ENCODE data around the gene INSR. TPM values are rescaled to one million over a fixed set of nuclear protein-coding genes. Genes with fewer than 3 reads are reported as not detected.

Gene INSR
- total RNA-seq, 1 donor from 2014 or later: 69.2 TPM

DNA sequence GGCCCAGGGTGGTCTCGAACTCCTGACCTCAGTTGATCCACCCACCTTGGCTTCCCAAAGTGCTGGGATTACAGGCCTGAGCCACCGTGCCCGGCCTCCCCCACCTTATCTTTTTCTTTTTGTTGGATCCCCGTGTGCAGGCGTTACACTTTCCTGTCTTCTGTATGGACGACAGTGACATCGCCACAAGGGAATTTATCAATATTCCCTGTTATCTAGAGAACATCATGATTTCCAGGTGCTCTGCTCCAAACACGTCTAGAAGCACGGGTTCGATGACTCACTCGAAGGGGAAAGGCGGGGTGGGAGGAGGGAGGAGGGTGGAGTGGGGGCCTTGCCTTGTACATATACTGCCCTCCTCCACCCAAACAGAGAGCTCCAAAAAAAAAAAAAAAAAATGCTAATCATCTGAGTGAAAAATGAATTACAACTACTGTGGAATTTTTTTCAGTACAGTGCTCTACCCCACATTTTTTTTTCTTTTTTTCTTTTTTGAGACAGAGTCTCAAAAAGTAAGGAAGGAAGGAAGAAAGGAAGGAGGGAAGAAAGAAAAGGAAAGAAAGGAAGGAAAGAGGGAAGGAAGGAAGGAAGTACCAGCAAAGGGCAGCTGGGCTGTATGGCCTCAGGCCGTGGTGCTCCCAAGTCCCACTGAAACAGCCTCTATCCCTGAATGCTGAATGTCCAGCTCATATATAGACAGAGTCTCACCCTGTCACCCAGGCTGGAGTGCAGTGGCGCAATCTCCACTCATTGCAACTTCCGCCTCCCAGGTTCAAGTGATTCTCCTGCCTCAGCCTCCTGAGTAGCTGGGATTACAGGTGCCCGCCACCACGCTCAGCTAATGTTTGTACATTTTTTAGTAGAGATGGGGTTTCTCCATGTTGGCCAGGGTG, 36.8 kb downstream of the INSR start:
- peak overlapping the region; percentile 95 for H3K27ac Mint-ChIP-seq

DNA sequence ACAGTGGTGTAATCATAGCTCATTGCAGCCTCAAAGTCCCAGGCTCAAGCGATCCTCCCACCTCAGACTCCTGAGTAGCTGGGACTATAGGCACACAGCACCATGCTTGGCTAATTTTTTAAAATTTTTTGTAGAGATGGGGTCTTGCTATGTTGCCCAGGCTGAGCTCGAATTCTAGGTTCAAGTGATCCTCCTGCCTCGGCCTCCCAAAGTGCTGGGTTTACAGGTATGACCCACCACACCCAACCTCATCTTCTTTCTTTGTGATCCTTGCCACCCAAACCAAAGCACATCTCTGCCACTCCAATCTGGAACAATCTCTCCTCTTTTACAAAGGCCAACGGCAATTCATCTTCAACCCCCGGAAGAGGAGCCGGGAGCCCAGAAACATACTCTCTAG, 38.6 kb downstream of the INSR start:
- no peaks in the 10 kb centered on the region for H3K27me3 Mint-ChIP-seq
- no peaks in the 10 kb centered on the region for H3K9me3 Mint-ChIP-seq (ENCODE audit: low read depth)
- DNase-seq (ENCODE audit: low spot score, unreplicated experiment): no peak
- peaks cover 29% of the 10 kb centered on the region for H3K4me1 Mint-ChIP-seq (ENCODE audit: low read depth)
- H3K4me3 Mint-ChIP-seq (ENCODE audit: low read depth): no peak overlapping the region
- TF ChIP-seq, protein P1, sequence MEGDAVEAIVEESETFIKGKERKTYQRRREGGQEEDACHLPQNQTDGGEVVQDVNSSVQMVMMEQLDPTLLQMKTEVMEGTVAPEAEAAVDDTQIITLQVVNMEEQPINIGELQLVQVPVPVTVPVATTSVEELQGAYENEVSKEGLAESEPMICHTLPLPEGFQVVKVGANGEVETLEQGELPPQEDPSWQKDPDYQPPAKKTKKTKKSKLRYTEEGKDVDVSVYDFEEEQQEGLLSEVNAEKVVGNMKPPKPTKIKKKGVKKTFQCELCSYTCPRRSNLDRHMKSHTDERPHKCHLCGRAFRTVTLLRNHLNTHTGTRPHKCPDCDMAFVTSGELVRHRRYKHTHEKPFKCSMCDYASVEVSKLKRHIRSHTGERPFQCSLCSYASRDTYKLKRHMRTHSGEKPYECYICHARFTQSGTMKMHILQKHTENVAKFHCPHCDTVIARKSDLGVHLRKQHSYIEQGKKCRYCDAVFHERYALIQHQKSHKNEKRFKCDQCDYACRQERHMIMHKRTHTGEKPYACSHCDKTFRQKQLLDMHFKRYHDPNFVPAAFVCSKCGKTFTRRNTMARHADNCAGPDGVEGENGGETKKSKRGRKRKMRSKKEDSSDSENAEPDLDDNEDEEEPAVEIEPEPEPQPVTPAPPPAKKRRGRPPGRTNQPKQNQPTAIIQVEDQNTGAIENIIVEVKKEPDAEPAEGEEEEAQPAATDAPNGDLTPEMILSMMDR (IDR thresholded peaks at IDR 0.05; ENCODE audit: unreplicated experiment): no peak
- peak overlapping the region; percentile 95 for H3K27ac Mint-ChIP-seq
- H3K36me3 Mint-ChIP-seq (ENCODE audit: insufficient read depth): peaks cover 1% of the 10 kb centered on the region

More for the DNA sequence above, 36.8 kb downstream of the INSR start:
- TF ChIP-seq, protein P1 (IDR thresholded peaks at IDR 0.05; ENCODE audit: unreplicated experiment): no peak
- Mint-ChIP-seq H3K9me3 (ENCODE audit: low read depth) (no peaks in the 10 kb centered on the region), H3K4me1 (ENCODE audit: low read depth) (peaks cover 23% of the 10 kb centered on the region), H3K27me3 (no peaks in the 10 kb centered on the region), H3K4me3 (ENCODE audit: low read depth) (no peak overlapping the region), H3K36me3 (ENCODE audit: insufficient read depth) (peaks cover 1% of the 10 kb centered on the region)
- peak; percentile 11 for DNase-seq (ENCODE audit: low spot score, unreplicated experiment)

DNA sequence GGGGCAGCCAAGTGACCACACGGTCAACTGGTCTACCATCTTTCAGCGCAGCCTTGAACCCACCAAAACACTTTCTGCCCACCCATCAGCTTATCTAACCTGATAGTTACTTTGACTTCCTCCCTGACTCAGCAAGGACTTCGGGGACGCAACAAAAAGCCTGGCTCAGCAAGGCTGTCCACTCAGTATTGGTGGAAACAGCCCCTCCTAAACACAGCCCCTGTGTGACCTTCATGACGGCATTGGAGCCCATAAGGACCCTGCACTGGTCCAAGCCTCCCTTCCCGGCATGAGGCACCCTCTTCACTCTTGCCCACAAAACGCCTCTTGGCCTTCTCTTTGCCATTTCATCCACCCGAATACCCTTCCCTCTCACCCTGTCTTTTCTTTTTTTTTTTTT, 39.1 kb downstream of the INSR start:
- TF ChIP-seq, protein P1 (IDR thresholded peaks at IDR 0.05; ENCODE audit: unreplicated experiment): no peak
- no peak for DNase-seq (ENCODE audit: low spot score, unreplicated experiment)
- Mint-ChIP-seq H3K27ac (peak overlapping the region; percentile 95), H3K27me3 (no peaks in the 10 kb centered on the region), H3K4me3 (ENCODE audit: low read depth) (no peak overlapping the region), H3K36me3 (ENCODE audit: insufficient read depth) (peaks cover 1% of the 10 kb centered on the region), H3K4me1 (ENCODE audit: low read depth) (peaks cover 30% of the 10 kb centered on the region), H3K9me3 (ENCODE audit: low read depth) (no peaks in the 10 kb centered on the region)

DNA sequence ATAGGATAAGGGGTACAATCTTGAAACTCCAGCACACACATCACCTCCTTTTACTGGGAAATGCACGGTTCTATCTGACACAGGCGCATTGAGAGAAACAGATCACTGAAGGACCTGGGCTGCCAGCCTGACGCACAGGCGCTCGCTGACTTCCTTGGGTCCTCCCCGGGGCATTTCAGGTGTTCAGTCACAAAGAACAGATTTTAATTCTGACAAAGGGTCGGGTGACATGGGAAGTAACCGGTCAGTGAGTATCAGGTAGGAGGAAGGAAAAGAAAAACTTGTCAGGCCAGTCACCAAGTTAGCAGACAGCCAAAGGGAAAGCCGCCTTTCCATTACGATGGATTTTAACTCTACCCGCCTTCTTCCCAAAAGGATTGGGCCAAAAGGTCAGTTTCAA, 39.6 kb downstream of the INSR start:
- TF ChIP-seq, protein P1 (IDR thresholded peaks at IDR 0.05; ENCODE audit: unreplicated experiment): no peak
- H3K4me3 Mint-ChIP-seq (ENCODE audit: low read depth): no peak overlapping the region
- H3K27me3 Mint-ChIP-seq: no peaks in the 10 kb centered on the region
- peaks cover 30% of the 10 kb centered on the region for H3K4me1 Mint-ChIP-seq (ENCODE audit: low read depth)
- no peaks in the 10 kb centered on the region for H3K9me3 Mint-ChIP-seq (ENCODE audit: low read depth)
- peak overlapping the region; percentile 96 for H3K27ac Mint-ChIP-seq
- DNase-seq (ENCODE audit: low spot score, unreplicated experiment): no peak
- peaks cover 1% of the 10 kb centered on the region for H3K36me3 Mint-ChIP-seq (ENCODE audit: insufficient read depth)

DNA sequence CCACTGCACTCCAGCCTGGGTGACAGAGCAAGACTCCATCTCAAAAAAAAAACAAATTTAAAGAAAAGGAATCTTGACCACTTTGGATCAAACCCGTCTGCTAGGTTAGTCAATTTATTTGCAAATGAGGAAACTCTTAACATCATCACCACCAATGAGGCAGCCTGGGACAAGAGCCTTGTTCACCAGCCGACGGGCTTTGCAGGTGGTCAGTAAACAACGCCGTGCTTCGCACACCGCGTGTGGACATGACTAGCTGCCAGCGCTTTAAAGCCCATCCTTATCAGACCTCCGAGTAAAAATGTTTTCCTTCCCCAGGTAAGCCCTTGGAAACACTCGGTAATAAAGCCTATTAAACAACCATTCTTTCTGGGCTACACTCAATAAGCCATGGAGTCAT, 41.9 kb downstream of the INSR start:
- H3K4me3 Mint-ChIP-seq (ENCODE audit: low read depth): no peak overlapping the region
- H3K27ac Mint-ChIP-seq: peak overlapping the region; percentile 88
- H3K4me1 Mint-ChIP-seq (ENCODE audit: low read depth): peaks cover 24% of the 10 kb centered on the region
- no peak for DNase-seq (ENCODE audit: low spot score, unreplicated experiment)
- H3K9me3 Mint-ChIP-seq (ENCODE audit: low read depth): no peaks in the 10 kb centered on the region
- no peaks in the 10 kb centered on the region for H3K27me3 Mint-ChIP-seq
- TF ChIP-seq, protein P1 (IDR thresholded peaks at IDR 0.05; ENCODE audit: unreplicated experiment): no peak
- H3K36me3 Mint-ChIP-seq (ENCODE audit: insufficient read depth): peaks cover 4% of the 10 kb centered on the region
